HL-60 (cell line): ENCODE measurements around the gene CNGB1.

Experiments used
- CTCF ChIP-seq: IDR thresholded peaks from one replicate; pipeline ENCODE4 v1.5.1; 2011; ENCODE audit warnings: low read length, control low read depth, inconsistent platforms; ENCODE audit not compliant: insufficient read depth
- POLR2AphosphoS5 ChIP-seq: IDR thresholded peaks from 2 replicates; pipeline ENCODE4 v1.6.1; 2012; ENCODE audit warnings: low read depth
- REST ChIP-seq: IDR thresholded peaks from 2 replicates; pipeline ENCODE4 v1.6.1; 2012; ENCODE audit warnings: low read depth; ENCODE audit not compliant: insufficient replicate concordance

DNA sequence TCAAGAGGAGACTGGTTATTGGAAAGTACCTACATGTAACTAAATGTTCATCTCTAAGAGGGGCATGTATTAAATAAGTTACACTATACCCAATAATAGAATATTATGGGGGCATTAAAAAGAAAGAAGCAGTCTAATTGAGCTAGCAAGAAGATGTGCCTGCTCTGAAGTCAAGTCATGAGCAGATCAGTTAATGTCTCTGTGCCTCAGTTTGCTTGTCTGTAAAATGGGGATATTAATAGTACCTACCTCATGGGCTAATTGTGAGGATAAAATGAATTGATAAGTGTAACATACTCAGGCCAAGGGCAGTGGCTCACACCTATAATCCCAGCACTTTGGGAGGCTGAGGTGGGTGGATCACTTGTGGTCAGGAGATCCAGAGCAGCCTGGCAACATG, 3.0 kb downstream of the CNGB1 start:
- TF ChIP-seq CTCF, result no peak
- no peak for TF ChIP-seq POLR2AphosphoS5
- no peak for TF ChIP-seq REST
